Hepatocyte (in vitro differentiated cells): ENCODE results near the gene SIDT2.

Experiments used
- CTCF ChIP-seq: fragments of 200-600 bp; sonication (generic); IDR thresholded peaks from 2 replicates; pipeline ENCODE4 v1.5.1; 2016; ENCODE audit warnings: antibody characterized with exemption, mild to moderate bottlenecking; ENCODE audit not compliant: poor library complexity
- EZH2 ChIP-seq: fragments of 200-600 bp; sonication (generic); IDR thresholded peaks from 2 replicates; pipeline ENCODE4 v1.6.1; 2016; ENCODE audit warnings: antibody characterized with exemption, mild to moderate bottlenecking, borderline replicate concordance

DNA sequence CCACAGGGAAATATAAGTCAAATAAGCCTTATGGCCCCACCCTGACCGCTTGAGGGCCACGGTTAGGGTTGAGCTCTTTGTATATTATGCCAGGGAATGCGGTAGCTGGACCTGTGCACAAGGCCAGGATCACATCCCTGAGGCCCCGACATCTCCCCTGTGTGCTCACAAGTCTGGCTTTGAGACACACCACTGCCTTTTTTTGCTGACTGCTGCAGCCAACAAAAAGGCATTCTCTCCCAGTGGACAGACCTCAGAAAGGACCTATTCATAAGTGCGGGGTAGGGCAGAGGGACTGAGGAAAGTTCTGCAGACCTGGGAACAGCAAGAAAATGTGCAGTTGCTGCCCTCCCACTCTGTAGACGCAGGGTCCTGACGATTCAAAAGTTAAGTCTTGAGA is 3.4 kb upstream of the SIDT2 start:
- TF ChIP-seq CTCF (no peak), EZH2 (no peak)
